ENCODE measurements around the gene RNF181.
"Not testable (repeated sequence)": the region's sequence is repeated elsewhere in the genome, so short reads cannot be mapped to it uniquely, and the experiment has no call there.

DNA sequence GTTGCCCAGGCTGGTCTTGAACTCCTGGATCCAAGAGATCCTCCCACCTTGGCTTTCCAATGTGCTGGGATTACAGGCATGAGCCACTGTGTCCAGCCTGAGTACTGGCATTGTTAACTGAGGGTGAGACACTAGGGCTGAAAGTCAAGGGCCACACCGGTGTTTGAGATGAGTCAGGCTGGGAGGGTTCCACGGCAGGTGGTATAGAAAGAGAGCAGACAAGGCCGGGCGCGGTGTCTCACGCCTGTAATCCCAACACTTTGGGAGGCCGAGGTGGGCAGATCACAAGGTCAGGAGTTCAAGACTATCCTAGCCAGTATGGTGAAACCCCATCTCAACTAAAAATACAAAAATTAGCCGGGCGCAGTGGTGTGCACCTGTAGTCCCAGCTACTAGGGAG is 3.2 kb upstream of the RNF181 start:
- TF ChIP-seq, protein P1, sequence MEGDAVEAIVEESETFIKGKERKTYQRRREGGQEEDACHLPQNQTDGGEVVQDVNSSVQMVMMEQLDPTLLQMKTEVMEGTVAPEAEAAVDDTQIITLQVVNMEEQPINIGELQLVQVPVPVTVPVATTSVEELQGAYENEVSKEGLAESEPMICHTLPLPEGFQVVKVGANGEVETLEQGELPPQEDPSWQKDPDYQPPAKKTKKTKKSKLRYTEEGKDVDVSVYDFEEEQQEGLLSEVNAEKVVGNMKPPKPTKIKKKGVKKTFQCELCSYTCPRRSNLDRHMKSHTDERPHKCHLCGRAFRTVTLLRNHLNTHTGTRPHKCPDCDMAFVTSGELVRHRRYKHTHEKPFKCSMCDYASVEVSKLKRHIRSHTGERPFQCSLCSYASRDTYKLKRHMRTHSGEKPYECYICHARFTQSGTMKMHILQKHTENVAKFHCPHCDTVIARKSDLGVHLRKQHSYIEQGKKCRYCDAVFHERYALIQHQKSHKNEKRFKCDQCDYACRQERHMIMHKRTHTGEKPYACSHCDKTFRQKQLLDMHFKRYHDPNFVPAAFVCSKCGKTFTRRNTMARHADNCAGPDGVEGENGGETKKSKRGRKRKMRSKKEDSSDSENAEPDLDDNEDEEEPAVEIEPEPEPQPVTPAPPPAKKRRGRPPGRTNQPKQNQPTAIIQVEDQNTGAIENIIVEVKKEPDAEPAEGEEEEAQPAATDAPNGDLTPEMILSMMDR (IDR thresholded peaks at IDR 0.05), result not testable (repeated sequence)
- TF ChIP-seq POLR2A (IDR thresholded peaks at IDR 0.05), result not testable (repeated sequence)

All from right lobe of liver (tissue), 4 donors.